HG02840 (cell line): ENCODE data around the gene FPR2.

Source experiments
- ATAC-seq: cut with Tn5 transposase; IDR thresholded peaks from one replicate; pipeline ENCODE4 v1.9.1; 2021; ENCODE audit warnings: mild to moderate bottlenecking, moderate library complexity, moderate number of reproducible peaks; ENCODE audit not compliant: unreplicated experiment, low FRiP score

FPR2 gene, protein sequence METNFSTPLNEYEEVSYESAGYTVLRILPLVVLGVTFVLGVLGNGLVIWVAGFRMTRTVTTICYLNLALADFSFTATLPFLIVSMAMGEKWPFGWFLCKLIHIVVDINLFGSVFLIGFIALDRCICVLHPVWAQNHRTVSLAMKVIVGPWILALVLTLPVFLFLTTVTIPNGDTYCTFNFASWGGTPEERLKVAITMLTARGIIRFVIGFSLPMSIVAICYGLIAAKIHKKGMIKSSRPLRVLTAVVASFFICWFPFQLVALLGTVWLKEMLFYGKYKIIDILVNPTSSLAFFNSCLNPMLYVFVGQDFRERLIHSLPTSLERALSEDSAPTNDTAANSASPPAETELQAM

DNA sequence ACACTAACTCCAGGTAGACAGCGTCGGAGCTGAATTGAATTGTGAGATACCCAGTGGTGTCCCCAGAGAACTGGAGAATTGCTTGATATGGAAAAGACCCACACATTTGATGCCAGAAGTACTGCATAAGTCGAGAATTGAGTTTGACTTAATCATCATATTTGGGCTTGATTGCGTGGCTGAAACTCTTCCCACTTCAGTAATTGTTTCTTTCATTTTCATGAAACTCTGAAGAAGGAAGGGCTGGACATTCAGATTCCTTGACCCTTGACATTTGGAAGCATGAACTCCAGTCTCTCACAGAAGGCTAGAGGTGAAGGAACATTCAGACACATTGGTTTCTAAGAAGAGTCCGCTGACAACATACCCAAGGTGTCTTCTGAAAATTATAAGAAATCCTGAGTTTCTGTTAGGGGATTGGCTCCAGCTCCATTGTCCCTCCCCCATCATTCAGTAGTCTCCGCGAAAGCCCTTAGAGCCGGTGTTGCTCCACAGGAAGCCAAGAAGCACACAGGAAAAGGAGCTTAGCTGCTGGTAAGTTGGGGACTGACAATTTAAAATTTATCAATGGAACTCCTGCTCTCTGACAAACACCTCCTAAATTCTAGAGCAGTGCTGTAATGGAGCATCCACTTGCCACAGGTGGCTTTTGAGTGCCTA, at the start of gene FPR2:
FPR2 (plus strand) TSS at position 484 of the 660 bp plus-strand sequence. CDS start 7,479 bp downstream, outside the sequence.
- ATAC-seq: no peak

DNA sequence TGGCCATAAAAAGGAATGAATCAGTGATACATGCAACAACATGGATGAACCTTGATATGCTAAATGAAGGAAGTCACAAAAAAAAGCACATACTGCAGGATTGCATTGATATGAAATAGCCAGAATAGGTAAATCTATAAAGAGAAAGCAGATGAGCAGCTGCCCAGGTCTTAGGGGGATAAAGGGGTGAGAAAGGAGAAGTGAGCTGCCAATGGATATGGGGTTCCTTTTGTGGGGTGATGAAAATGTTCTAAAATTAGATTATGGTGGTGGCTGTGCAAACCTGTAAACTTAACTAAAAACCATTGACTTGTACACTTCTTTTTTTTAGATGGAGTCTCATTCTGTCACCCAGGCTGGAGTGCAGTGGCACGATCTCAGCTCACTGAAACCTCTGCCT, 49.3 kb upstream of the FPR2 start:
- no peak for ATAC-seq

DNA sequence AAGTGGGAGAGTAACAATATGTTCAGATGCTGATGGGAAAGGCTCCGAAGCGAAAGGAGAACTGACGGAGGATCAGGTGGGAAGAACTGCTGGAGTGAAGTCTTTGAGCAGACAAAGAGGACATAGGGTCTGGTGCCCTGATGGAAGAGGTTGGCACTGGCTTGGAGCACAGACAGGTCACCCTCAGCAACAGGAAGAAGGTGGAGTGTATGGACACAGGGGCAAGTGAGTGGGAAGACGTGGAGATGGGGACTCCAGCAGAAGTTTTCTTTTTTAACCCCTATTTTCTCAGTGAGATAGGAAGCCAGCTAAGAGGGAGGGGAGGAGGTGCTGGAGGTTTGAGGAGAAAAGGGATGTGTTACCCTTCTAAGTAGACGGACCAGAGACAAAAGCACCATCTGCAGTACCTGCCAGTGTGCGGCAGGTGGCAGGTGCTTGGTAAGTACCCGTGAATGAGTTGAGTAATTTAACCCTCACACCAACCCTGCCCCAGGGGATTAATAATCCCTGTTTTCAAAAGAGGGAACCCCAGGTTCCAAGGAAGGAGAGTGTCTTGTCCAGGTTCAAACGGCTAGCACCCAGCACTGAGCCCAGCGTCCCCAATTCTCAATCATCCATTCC, 48.4 kb upstream of the FPR2 start:
- no peak for ATAC-seq

DNA sequence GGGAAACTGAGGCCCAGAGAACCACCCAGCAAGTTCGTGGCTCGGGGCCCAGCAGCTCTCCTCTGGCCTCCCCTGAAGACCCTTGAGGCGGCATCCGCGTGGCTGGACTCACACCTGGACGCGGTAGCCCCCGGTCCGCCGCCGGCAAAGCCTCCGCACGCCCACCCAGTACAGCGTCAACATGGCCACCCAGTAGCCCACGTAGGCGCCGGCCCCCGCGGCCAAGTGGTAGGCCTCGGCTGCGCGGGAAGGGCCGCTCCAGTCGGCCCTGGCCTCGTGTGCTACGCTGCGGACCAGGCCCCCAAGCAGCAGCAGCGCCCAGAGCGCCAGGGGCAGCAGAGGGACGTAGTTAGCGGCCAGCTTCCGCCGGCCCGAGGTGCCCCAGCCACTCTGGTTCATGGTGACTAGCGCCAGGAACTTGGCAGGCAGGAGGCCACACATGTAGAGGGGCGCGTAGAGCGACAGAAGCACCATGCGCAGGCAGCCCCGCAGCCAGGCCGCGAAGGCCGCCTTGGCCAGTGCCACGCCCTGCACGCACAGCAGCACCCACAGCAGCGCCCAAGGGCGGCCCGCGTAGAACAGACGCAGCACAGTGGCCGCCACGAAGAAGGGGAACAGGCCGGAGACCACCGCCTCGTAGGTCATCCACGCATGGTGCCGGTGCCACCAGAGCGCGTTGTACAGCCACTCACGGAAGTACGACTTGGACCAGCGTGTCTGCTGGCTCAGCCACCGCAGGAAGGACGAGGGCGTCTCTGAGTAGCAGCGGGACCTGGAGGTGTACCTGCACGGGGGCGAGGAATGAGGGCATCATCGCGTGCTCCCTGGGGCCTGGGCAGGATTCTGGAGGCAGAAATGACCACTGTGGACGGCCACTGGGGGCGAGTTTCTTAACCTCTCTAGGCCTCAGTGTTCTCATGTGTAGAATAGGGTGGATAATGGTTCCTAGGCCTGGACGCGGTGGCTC, 47.4 kb upstream of the FPR2 start:
- ATAC-seq: no peak

DNA sequence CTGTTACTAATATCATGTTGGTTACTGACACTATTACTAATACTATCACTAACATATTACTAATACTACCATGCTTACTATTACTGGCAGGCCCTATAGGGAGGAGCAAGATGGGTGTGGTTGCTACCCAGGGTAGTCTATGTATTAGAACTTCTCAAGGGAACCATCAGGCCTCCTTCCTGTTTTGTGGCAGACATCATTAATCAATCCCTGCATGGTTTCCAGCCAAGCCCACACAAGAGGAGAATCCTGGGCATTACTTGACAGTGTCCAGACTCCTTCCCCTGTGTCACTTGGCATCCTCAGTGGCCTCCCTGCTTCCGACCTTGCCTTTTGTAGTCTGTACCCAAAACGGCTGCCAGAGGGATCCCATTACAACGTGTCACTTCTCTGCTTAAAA, 46.1 kb upstream of the FPR2 start:
- no peak for ATAC-seq

DNA sequence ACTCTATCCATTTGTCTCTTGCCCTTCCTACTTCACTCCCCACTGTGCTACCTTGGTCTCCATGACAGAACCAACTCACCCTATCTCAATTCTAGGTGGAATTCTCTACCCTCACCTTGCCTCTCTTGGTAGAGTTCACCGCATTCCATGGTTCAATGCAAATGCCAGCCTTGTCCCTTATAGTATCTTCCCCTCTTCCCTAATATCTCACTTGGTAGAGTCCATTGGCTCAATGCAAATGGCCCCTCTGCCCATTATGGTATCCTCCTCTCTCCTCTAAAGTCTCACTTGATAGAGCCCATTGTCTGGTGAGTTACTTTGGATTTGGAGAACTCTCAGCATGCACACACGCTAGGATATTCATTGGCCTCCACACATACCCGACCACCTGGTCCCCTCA, 45.1 kb upstream of the FPR2 start:
- no peak for ATAC-seq

DNA sequence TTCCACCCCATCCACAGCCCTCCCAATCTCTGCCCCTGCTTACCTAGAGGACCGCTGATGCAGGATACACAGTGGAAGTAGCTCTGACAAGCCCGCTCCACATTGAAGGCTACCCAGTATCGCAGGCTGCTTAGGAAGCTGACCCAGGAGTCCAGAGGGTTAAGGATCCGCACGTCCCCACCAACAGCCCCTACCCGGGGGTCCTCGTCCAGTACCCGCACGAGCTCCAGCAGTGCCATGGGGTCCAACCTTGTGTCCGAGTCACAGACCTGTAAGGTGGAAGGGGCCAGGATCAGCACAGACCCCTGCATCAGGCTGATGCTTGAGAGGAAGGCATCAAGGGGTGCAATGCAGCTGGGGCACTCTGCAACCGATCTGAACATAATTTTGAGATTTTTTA, 44.1 kb upstream of the FPR2 start:
- ATAC-seq: no peak

DNA sequence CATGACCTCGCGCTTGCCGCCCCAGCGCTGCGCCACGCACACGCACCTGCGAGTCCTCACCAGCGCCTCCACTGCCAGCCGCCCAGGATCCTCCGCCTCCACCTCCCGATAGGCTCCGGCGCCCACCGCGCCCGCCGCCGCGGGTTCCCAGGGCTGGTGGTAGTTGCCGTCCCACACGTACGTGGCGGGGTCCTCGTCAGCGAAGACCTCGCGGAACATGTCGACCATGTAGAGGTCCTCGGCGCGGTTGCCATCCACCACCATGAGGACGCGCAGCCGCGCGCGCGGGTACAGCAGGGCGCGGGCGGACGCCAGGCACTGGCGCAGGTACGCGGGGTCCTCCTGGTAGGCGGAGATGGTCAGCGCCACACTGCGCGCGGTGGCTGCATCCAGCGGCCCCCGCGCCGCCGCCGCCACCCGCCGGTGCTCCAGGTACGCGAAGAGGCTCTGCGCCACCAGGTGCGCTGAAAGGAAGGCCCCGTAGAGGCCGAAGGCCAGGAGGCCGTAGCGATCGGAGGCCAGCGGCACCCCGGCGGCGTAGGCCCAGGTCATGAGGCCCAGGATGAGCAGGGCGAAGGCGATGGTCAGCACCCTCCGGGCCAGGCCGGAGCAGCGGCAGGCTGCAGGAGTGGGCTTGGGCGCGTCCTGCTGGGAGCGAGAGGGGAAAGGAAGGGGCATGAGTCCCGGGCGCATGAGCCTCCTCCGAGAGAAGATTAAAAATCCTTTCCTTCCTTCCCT, 41.6 kb upstream of the FPR2 start:
- no peak for ATAC-seq

DNA sequence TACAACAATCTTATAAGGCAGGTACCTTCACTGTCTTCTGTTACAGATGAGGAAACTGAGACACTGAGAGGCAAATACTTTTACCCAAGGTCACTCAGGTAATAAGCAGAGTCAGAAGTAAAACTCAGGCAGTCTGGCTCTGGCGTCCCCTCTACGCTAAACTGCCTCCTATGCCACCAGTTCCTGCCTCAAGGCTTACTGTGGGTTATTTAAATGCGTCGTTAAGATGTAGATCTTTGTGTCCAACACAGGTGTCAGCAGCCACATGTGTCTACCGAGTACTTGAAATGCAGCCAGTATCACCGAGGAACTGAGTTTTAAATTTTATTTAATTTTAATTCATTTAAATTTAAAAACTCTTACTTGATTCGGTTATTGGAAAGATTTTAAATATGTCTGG, 39.1 kb upstream of the FPR2 start:
- no peak for ATAC-seq

DNA sequence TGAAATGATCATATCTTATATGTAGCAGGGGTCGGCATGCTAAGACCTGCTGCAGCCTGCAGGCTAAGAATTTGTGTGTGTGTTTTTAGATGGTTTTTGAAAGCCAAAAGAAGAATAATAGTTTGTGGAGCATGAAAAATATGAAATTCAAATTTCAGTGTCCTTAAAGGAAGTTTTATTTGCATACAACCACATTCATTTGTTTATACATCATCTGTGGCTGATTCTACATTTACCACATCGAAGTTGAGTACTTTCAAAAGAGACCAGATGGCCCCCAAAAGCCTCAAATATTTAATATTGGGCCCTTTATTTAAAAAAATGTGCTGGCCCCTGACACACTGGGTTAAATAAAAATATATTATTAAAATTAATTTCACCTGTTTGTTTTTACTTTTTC, 38.5 kb upstream of the FPR2 start:
- ATAC-seq: no peak

DNA sequence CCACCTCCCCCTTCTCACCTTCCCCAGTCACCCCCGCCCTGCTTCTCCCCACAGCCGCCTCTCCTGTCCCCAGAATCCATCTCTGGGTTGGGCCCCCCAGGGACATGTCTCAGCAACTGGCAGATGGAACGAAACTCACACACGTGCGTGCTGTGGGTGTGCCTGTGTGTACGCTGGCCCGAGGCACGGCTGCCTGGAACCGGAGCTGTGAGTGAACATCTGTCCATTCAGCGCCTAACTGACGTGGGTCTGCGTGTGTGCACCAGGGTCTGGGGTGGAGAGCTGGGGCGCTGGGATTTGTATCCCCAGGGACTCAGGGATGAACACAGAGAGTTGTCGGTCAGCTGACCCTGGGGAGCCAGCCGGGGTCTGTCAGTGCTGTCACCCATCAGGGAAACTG, 36.4 kb upstream of the FPR2 start:
- no peak for ATAC-seq

DNA sequence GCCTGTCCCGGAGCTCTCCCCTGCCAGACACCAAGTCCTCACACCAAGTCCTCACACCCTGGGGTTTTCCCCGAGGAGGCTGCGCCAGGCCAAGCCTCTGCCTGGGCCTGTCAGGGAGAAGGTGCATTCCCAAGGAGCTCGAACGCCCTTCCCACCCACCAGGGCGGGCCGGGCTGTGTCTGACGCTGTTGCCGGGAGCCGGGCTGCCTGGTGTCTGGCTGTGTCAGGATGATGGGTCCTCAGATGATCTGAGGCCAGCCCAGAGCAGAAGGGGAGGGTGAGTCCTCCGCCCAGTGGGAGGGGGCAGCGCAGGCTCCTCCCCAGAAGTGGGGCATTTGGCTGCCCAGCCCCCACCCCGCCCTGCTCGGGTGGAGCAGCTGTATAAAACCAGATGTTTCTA, 34.9 kb upstream of the FPR2 start:
- no peak for ATAC-seq

DNA sequence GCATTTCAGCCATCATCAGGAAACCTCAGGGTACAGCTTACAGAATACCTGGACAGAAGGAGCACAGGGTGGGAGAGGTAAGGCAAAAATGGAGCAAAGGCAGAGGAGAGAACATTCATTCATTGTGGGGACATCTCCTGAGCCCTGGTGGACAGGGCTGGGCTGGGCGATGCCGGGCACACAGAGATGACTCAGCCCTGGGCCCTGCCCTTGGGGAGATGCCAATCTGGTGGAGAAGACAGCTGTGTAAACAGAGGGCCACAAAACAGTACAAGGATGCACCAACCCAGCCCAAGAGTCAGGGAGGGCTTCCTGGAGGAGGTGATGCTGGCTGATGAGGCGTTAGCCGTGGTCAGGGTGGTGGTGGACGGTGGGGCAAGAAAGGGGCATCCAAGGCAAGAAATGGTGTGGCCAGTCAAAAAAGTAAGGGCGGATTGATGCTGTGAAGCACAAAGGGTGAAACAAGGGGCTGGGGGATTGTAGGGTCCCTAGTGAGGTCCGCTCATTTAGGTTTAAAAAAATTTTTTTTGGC, 33.6 kb upstream of the FPR2 start:
- ATAC-seq: no peak

DNA sequence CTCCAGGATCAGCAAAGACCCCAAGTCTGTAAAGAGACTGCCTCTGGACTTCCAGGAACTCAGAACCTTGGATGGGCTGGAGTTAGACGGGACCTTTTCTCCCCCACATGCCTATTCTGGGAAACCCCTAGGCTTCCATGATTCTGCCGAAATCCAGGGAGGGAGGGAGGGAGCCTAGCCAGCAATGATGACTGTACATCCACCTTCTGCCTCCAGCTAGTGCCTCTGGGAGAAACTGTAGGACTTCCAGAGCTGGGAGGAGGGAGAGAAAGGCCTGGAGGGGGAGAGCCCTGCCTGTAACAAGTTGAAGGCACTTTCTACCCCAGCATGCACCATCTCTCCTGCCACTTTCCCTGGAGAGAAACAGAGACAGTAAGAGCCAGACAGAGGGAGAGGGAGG, 31.2 kb upstream of the FPR2 start:
- no peak for ATAC-seq

DNA sequence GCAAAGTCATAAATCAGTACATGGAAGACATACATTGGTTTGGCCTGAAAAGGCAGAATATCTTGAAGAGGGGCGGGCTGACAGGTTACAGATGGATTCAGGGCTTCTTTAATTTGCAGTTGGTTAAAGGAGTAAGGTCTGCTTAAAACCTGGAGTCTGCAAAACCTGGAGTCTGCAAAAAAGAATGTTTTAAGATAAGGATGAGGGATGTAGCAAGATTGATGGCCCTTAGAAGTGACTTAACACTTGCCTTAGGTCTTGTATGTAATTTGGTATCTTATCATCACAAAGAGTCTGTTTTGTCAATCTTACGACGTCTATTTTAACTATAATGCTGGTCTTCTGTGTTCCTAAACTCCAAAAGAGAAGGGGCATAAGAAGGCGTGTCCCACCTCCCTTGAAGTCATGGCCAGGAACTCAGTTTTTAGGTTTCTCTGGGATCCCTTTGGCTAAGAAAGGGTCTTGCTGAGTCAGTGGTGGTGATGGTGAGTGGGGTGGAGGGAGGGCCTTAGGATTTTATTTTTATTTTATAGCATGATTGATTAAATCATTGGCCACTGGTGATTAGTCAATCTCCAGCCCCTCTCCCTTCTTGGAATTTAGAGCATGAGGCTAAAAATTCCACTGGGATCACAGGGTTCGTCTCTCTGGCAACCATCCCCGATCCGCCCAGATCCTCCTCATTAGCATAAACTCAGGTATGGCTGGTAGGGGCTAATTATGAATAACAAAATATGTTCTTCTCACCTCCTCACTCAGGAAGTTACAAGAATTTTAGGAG, 27.0 kb upstream of the FPR2 start:
- ATAC-seq: no peak

DNA sequence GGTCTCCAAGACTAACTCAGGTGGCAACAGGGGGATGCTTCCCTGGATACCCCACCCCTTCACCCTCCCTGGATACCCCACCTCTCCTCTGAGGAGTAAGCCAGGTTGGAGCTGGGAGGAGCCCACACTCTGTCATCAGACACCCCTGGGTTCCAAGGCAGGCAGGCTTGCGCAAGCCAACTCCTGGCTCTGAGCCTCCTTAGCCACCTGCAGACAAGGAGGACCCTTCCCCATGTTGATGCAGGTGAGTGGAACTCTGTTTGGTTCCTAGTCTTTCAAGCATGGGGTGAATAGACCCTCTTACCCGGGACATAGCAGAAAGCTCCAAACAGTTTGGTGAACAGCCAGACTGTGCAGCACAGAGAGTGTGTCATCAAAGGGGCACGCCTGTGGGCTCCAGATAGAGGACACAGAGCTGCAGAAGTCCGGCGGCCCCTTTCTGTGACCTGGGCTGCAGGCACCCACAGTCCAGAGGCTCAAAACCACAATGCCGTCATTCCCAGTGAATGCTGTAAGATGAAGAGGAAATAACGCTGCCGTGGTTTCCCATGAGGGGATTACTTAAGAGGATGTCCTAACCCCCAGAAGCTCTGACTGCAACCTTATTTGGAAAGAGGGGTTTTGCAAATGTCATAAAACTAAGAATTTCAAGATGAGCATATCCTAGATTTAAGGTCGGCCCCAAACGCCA, 25.1 kb upstream of the FPR2 start:
- ATAC-seq: no peak

DNA sequence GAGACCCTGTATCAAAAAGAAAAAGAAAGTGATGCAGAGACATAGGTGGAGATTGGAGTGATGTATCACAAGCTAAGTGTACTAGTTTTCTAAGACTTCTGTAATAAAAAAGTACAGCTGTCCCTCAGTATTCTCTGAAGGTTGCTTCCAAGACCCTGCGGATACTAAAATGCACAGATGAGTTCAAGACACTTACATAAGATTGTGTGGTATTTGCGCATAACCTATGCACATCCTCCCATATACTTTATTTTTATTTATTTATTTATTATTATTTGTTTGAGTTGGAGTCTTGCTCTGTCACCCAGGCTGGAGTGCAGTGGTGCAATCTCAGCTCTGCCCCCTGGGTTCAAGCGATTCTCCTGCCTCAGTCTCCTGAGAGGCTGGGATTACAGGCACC, 23.6 kb upstream of the FPR2 start:
- no peak for ATAC-seq

DNA sequence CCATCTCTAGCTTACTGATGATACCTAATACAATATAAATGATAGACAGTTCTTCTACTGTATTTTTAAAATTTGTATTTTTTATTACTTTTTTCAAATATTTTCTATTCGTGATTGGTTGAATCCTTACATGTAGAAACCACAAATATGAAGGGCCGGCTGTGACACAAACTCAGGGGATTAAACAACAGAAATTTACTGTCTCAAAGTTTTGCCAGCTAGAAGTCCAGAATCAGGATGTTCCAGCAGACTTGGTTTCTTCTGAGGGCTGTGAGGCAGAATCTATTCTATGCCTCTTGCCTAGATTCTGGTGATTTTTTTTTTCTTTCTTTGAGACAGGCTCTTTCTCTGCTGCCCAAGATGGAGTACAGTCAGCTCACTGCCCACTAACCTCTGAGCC, 23.1 kb upstream of the FPR2 start:
- ATAC-seq: no peak
